HG03460 (cell line): ENCODE measurements around the gene EHD4.

ENCODE experiments used
- ATAC-seq: cut with Tn5 transposase; IDR thresholded peaks from one replicate; pipeline ENCODE4 v1.9.1; 2021; ENCODE audit not compliant: unreplicated experiment

Gene EHD4

GRCh38 chr15:41881920-41882688 lies 90.3 kb downstream of the EHD4 start:
- ATAC-seq = no peak

GRCh38 chr15:41881550-41881919 lies 90.8 kb downstream of the EHD4 start:
- ATAC-seq = no peak

DNA sequence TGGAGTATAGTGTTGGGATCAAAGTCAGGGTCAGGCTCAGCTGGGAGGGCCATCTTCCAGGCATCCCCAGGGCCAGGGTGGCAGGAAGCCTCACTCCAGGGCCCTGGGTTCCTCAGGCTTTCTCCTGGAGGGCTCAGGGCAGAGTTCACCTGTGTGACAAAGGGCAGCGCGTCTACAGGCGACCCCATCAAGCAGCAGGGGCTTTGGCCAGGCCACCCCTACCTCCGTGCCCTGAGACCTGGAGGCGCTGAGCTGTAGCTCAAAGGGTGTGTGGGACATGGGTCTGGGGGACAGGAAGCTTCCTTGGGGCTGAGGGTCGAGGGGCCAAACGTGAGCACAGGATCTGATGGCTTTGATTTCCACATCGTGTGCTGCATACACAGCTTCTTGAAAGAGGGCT lies 91.3 kb downstream of the EHD4 start:
- no peak for ATAC-seq

GRCh38 chr15:41880156-41880877 lies 92.0 kb downstream of the EHD4 start:
- ATAC-seq = no peak

- no peak for ATAC-seq
Observed at GRCh38 chr15:41879321-41879845, 93.0 kb downstream of the EHD4 start.

- no peak for ATAC-seq
Observed at GRCh38 chr15:41878355-41878699, 94.0 kb downstream of the EHD4 start.

DNA sequence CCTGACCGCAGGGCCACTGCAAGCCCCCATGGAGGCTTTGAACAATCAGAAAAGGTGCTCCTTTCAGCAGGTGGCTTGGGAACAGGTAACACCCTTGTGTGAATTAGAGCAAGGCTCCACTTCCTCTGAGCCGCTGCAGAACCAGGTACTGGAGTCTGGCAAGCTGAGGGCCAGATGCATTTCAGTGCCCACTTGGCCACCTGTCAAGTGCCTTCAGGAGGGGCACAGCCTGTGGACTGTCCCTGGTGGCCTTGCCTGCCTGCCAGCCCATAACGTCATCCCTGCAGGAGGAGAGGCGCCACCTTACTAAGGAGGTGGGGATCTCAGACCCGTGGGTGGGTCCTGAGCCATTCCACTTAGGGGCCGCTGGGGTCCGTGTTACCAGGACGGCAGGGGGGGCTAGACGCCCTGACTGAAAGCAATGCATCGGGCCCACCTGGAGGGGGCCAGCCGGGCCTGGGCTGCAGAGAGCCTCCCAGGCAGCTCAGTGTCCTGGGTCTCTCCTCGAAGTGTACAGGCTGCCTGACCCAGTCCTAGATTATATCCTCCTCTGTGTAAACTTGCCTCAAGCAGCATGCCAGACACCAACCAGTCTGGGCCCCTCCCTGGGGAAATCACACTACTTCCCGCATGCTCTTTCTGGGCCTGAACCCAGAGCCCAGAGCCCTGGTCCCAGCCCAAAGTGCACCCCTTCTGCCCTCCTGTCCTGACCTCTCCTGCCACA lies 94.6 kb downstream of the EHD4 start:
- no peak for ATAC-seq

DNA sequence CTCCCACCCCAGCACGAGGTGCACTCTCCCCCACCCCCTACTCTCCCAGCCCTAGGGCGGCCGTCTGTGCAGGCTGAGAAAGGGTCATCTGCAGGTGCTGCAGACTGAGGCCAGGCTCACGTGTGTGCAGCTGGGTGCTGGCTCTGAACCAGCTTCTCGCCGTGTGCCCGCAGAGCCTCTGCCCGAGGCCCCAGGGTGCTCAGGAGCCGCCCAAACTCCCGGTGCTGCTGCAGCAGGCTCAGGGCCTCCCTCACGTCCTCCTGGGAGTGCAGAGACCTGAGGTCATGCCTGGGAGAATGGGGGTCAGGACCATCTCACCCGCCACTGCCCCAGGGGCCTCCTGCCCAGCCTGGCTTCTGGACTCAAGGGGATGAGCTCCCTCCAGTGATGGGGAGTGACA lies 95.7 kb downstream of the EHD4 start:
- ATAC-seq = no peak

DNA sequence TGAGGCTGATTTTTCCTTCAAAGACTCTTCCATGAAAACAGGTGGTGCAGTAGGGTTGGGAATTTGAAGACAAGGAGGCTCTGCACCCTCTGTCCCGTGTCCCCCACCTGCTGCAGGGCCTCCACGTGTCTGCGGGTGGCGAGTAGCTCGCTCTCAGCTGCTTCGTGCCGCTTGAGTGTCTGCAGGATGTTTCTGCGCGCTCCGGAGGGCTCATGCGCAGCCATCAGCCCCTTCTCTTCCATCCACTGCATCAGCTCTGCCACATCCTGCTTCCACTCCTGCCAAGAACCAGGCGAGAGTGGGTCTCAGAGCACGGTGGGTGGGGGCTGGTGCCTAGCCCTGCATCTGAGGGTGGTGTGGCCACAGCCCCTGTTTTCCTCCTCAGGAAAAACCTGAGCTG lies 96.3 kb downstream of the EHD4 start:
- ATAC-seq = no peak

DNA sequence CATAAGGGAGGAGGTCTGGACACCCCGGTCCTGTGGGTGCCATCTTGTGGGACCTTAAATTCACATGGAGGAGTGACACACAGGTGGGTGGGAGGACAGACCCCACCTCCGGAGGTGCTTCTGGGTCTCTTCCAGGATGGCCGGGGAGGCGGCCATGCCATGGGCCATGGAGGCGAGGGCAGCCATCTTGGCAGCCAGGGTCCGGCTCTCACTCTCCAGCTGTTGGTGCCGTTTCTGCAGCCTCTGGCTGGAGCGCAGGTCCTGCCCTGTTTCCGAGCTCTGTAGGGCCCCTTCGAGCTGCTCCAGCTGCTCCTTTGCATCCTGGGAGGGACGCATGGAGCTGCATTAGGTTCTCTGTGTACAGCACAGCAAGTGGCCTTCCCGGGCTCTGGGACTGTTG lies 97.6 kb downstream of the EHD4 start:
- no peak for ATAC-seq

DNA sequence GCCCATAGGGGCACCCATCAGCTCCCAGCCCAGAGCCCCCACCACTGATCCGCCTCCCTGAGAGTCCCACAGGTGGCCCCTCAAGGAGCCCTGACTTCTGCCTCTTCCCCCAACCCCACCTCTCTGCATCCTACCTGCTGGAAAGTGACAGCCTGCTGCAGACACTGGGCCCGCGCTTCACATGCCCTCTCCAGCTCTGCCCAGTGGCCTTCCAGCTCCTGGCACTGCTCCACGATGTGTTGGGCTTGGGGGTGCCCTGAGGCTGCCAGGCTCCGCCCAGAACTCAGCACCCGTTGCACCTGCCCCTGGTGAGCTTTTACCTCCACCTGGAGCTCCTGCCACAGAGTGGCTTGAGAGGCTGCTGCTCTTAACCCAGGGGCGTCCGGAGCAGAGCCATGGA lies 98.6 kb downstream of the EHD4 start:
- no peak for ATAC-seq

GRCh38 chr15:41872166-41872747 lies 100.1 kb downstream of the EHD4 start:
- no peak for ATAC-seq

GRCh38 chr15:41871175-41871905 lies 101.0 kb downstream of the EHD4 start:
- ATAC-seq = no peak

- ATAC-seq = no peak
Observed at GRCh38 chr15:41870689-41871081, 101.7 kb downstream of the EHD4 start.

- ATAC-seq = no peak
Observed at GRCh38 chr15:41869770-41870688, 102.3 kb downstream of the EHD4 start.

DNA sequence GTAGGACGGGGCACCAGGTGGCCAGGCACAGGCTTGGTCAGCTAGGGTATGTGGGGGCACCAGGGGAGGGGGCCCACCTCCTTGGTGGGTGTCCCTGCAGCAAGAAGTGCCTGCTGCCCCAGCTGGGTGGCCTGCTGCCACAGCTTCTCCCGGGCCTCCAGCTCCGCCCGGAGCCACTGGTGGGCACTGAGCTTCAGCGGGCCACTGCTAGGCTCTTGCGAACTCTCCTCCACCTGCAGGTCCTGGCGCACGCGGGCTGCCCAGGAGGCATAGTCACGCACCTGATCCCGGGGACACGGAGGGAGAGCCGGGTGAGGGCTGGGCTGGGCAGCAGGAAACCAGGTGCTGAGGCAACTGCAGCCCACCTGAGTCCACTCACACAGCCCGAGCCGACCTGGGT lies 104.0 kb downstream of the EHD4 start:
- ATAC-seq = no peak

GRCh38 chr15:41866872-41867579 lies 105.3 kb downstream of the EHD4 start:
- no peak for ATAC-seq

GRCh38 chr15:41866263-41866703 lies 106.1 kb downstream of the EHD4 start:
- ATAC-seq = no peak

DNA sequence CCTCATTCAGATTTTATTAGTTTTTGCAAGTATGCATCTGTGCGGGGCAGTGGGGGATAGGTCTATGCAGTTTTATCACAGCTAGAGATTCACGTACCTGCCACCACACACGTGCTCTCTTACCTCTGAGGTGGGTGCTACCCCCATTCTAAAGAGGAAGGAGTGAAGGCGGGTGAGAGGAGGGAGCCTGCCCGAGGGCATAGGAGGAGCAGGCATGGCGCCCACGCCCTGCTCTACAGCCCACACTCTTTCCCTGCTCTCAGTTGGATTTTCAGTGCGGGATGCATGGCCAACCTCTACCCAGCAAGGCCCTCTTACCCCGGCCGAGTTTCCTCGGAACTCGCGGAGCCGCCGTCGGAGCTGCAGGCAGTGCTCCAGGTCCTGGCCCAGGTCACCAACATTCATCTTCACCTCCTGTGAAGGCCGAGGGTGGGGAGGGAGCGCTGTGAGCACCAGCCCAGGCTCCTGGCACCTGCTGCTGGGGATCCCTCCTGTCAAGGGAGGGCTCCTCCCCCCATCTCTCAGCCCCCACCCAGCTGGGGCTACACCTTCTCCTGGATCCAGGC lies 106.8 kb downstream of the EHD4 start:
- ATAC-seq = no peak
